Stimulated activated CD4-positive, alpha-beta T cell treated with anti-CD3 and anti-CD28 coated beads, Interleukin-4, amount 100 ng/mL, for 24 hours (primary cell): ENCODE measurements around the gene ZFPL1.

ENCODE experiments used
- DNase-seq: peaks from one replicate; pipeline ENCODE4 v3.0.0-alpha.2; 2020

Gene ZFPL1

DNA sequence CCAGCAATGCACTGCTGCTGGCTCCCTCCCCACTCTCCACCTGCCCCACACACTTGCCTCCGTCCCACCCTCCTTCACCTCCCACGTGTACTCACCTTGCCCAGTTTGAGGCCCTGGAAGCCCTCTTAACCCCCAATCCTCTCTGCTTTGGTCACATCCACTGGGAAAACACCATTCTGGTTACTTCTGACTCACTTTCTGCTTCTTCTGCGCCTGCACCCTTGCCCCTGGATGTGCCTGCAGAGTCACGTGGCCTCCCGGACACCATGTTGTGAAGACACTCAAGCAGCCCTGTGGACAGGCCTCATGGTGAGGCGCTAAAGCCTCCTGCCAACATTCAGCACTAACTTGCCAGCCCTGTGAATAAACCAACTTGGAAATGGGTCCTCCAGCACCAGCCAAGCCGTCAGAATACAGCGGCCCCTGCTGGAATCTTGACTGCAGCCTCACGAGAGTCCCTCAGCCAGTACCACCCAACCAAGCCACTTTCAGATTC is 23.1 kb upstream of the ZFPL1 start:
- DNase-seq, result no peak

DNA sequence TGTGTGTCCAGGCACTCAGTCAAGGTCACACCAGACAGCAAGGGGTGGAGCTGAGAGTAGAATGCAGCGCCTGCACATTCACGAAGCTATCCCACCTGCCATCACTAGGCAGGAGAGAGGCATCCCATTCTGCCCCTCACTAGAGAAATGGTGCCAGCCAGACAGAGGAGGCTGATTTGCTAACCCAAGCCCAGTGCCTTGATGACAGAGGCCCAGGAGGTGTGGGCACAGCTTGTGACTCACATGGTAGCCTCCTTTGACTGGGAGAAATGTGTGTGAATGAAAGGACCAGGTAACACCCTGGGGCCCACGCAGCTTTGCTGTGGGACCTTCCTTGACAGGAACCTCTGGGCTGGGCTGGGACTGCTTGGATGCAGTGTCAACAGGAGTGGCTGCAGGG is 20.5 kb upstream of the ZFPL1 start:
- no peak for DNase-seq

DNA sequence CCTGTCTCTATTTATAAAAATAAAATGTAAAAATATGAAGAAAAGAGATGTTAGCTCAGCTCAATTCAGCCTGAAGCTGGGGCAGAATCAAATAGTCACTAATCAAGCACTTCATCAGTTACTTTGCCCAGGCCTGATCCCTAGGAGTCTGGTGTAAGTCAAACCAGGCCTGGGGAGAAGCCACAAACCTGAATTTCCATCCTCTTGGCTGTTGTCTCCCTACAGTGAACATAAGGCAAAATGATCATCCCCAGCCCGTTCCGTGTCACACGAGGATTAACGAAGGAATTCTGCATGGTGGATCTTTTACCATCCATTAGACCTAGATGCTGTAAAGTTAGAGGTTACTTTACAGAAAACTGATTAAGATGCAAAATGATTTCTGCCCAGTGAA is 19.2 kb upstream of the ZFPL1 start:
- DNase-seq, result no peak

DNA sequence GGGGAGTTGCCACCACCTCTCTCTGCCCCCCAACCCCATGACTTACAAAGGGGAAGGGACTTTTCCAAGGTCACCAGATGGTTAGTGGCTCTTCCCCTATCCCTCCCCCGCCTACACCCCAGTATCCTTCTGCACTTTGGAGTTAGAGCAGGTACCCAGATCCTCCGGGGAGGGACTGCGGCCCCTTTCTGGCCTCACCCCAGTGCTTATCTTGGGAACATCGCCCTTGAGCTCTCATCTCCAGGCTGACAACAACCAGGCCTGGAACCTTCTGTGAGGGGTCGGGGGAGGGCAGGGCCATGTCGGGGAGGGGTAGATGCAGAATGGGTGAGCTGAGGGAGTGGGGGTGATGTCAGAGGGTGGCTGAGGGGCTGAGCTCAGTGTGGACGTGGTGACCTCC is 18.2 kb upstream of the ZFPL1 start:
- DNase-seq, result no peak

DNA sequence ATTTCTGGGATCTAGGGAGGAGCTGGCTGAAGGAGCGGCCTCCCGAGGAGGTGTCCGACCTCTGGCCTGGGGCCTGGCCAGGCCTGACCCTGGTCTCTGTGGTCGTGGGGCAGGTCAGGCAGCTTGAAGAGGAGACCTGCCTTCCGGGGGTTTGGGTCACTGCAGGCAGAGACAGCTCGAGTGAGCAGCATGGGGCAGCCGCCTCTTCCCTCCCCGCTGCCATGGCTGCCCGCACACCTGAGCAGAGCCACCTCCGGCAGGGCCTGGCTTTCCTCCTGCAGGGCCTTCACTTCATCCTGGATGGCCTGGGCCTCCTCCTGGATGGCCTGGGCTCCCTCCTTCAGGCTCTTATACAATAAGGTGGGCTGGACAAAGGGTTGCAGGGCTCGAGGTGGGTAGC is 17.7 kb upstream of the ZFPL1 start:
- DNase-seq, result no peak

DNA sequence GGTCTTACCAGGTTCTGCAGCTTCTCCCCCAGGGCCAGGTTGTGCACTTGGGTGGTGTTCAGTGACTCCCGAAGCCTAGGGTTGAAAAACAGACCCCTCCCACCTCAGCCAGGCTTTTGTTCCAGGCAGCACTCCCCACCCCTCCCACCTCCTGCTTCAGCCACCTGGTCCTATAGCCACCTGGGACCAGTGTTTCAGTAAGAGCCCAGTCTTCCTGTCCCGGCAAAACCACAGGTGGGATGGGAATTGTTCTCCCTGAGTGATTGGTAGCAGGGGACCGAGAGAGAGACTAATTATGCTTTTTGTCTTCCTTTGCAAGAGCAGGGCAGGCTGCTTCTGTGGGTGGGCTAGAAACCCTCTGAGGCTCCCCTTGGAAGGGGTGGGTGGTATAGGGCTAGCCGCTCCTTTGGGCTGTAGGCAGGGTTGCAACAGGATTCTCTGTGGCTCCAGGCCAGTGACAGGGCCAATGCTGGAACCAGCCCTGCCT is 17.2 kb upstream of the ZFPL1 start:
- DNase-seq, result no peak

DNA sequence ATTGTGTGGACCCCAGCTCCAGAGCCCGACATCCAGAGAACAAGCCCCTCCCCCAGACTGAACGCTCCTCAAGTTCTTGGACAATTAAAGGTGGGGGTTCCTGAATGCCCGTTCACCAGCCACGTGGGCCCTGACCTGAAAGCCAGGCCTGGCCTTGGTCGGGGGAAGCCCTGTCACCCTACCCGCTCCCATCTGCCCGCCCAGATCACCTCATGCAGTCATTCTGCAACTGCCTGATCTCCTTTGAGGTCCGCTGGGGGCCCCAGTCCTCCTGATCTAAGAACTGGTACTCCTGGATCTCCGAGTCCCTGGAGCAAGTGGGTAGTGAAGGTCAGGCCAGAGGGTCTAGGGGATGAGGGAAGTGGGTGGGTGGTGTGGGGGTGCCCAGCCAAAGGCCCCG is 16.6 kb upstream of the ZFPL1 start:
- DNase-seq, result no peak

DNA sequence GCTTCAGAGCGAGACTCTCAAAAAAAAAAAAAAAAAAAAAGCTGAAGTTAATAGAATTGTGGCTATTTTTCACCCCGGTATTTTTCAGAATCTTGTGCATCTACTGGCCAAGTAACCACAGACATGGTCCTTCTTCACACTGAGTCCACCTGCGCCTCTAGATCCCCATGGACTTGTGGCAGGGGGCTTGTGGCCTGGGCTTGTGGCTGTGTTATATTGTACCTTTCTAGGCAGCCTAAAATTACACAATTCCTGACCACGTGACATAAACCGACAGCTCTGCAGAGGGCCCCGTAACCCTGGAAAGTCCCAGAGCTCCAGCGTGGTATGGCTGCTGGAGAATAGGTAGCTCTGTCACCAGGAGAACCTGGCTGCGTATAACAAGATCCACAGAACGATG is 14.8 kb upstream of the ZFPL1 start:
- no peak for DNase-seq

DNA sequence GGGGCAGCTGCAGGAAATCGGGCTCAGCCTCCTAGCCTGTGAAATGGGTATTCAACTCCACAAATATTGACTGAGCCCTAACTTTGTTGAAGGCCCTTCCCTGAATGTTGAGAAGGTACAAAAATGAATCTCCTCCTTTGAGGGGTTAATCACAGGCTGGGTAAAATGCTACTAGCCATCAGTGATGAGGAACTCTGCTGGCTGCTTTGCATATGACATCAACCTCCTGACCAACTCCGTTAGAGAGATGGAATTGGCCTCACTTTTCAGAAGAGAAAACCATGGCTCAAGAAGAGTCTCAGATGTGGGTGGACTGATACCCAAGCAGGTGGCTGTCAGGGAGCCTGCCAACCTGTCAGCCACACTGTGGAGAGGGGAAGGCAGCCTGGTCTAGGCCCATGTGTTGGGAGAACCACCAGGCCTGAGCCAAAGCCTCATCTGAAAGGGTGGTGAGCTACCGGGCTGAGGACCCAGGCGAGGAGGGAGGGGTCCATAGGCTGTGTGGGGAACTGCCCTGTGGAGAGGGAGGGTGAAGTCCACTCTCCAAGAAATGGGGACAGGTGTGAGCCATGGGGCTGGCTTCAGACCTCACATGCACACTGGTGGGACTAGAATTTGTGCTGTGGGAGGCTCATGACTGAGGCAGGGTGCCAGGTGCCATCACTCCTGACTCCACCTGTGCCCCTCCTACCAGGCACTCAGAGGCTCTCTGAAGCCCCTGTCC is 12.0 kb upstream of the ZFPL1 start:
- DNase-seq, result no peak

DNA sequence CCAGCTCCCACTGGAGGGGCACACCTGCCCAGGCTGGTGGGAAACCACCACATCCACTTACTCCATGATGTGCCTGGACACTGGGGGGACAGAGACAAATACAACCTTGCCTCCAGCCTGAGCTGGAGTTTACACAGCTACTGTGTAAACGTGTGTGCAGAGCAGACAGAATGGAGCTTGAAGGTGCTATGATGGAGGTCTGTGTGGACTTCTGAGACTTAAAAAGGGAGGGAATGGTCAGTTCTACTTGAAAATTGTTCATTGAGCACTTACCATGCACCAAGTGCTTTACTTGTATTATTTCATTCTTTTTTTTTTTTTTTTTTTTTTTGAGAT is 11.4 kb upstream of the ZFPL1 start:
- no peak for DNase-seq

DNA sequence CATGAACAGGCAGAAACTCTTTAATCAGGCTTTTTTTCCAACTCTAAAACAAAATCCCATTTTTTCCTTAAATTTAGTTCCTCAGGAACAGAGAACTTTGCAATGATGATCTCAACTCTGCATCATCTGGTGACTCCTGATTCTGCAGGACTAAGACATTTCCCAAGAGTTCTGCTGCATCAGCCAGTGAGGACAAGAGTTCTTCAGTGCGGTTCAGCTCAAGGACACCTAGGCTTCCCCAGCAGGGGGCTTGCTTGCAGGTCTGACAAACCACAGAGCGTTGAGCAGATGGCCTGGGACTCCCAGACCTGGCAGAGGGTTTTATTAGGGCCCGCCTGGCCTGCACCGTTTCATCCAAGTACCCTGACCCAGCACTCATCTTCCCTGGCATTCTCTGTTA is 6.6 kb upstream of the ZFPL1 start:
- no peak for DNase-seq

DNA sequence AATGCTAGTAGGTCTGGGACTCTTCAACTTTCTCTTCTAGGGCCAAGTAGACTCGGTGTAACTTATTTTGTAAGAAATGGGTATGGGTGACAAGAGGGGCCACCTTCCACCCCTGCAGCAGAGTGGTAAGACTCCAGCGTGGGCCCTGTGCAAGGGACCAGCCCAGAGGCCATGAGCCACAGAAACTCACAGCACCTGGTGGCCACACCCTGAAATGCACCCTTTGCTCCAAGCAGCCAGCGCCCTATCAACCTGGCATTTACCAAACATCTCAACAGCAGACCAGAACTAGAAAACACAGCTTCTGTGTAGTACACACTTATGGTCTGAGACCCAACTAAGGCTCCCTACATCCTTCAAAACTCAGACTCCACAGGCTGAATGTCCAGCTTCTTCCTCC is 5.9 kb upstream of the ZFPL1 start:
- DNase-seq, result peak; percentile 72

DNA sequence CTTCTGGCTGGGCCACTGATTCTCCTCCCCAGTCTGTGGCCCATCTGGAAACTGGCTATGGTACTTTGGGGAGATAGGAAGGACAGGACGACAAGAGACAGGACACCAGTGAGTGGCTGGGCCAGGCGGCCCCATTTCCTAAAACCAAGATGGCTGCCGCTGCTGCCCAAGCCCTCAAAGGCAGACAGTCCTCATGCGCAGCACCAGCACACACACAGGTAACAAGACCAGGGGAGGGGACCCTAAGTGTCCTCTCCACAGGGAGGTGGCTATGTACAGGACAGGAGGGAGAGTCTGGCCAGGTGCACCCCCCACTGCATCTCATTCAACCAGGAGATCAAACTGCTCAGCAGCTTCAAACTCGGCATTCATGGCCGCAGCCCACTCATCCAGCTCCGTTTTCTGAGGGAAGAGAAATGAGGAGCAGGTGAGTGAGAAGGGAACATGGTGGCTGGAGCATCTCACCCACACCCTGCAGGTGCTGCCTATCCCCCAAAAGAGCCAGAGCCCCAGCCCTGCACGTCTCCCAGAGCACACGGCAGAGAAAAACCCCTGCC is 5.2 kb upstream of the ZFPL1 start:
- DNase-seq, result no peak

DNA sequence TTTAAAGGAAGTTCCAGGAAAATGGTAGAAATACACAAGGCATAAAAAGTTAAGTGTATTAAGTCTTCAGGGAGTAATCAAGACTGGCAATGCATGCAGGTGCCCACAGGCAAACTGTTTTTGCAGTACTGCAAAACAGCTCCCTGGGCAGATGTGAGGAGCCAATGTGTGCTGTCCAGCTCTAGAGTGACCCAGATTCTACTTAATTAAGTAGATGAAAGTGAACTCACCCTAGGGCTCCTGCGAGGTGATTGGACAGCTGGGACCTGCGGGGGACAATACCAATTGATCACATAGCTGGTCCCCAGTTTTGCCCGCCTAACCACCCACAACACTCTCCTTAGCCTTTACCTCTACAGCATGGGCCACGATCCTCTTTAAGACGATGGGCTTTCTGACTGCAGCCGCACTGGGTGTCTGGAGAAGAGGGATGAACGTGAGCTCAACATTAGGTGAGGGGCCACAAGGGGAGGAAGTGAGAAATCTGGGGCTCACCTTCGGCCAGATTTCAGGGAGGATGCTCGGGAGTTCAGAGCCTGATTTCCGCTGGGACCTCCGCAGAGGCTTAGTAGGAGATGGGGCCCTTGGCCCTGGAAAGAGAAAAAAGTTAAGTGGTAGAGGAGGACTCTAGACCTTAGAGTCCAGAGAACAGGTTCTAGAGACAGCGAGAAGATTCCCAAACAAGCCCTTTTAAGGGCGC is 738 bp upstream of the ZFPL1 start:
- no peak for DNase-seq

DNA sequence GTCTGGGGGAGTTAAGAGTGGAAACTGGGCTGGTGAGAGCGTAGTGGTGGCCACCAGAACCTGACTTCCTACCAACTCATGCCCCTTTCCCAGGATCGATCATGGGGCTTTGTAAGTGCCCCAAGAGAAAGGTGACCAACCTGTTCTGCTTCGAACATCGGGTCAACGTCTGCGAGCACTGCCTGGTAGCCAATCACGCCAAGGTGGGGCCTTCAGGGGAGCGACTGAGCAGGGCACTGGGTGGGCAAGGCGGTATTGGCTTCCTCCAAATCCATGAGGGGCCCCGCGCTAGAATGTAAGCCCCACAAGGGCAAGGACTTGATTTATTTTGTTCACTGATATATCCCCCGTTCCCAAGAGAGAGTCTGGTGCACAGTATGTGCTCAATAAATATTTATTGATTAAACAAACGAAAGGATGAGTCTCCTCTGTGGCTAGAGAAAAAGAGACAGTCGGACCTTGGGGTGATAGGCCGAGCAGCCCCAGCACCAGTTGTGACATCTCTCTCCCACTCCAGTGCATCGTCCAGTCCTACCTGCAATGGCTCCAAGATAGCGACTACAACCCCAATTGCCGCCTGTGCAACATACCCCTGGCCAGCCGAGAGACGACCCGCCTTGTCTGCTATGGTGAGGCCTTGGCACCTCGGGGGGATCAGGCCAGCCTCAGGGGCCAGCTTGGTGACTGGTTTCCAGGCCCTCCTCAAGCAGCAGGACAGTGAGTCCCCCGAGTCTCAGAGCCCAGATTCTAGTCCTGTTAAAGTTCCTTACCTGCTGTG is 765 bp downstream of the ZFPL1 start:
- no peak for DNase-seq

DNA sequence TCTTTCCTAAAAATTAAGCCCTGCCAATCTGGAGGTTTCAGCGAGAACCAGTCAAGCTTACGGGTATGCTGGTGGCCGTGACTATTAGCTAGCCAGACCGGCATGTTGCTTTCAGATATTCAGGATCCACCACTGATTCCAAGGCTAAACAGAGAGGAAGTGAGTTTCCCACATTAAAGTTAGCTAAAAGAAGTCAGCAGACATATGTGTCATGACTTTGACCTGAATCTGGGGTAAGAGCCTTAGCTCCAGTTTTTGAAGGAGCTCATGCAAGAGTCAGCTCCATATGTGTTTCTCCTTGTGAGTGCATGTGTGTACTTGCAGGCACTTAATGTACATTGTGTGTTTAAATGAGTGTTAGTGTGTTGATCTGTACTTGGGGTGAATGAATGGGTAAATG is 1.4 kb downstream of the ZFPL1 start:
- no peak for DNase-seq

DNA sequence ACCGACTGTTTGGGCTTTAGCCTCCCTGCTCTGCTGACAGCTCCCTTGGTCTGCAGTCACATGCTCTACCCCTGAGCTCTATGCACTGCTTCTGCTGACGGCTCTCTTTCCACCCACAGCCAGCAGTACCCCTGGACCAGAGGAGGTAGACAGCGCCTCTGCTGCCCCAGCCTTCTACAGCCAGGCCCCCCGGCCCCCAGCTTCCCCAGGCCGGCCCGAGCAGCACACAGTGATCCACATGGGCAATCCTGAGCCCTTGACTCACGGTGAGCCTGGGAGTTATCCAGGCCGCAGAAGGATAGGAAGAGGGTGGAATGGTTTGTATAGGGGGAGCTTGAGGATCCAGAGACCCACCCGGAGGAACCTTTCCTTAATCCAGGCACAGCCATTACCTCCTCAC is 2.8 kb downstream of the ZFPL1 start:
- no peak for DNase-seq

DNA sequence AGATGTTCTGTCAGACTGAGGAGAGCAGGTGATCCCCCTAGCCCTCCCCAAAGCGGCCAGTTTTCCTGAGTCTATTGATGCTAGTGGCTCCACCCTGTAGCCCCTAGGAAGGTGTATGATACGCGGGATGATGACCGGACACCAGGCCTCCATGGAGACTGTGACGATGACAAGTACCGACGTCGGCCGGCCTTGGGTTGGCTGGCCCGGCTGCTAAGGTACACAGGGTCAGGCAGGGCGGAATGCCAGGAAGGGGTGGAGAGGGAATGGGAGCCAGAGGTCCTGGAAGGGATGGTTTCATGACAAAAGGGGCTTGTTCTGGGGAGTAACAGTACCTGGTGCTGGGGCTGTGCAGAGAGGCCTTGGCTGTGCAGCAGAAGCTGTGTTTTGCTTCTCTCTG is 3.2 kb downstream of the ZFPL1 start:
- DNase-seq, result no peak

DNA sequence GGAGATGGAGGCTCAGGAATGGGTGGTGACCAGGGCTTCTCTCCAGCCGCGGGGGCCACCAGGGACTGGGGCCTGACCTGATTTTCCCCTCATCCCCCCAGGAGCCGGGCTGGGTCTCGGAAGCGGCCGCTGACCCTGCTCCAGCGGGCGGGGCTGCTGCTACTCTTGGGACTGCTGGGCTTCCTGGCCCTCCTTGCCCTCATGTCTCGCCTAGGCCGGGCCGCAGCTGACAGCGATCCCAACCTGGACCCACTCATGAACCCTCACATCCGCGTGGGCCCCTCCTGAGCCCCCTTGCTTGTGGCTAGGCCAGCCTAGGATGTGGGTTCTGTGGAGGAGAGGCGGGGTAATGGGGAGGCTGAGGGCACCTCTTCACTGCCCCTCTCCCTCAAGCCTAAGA is 3.8 kb downstream of the ZFPL1 start:
- no peak for DNase-seq

DNA sequence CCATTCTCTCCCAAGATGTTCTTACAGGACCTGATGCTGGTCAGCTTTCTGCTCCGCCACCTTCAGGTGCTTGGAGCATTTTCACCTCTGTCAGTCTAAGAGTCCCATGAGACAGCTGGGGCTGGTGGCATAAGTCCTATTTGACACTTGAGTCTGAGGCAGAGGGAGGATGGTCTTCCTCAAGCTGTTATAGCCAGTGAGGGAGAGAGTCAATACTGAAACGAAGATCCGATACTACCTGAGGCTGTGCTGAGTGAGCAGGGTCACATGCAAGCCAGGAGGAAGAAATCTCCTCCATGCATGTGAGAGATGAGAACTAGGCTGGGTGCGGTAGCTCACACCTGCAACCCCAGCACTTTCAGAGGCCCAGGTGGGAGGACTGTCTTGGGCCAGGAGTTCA is 5.6 kb downstream of the ZFPL1 start:
- no peak for DNase-seq

DNA sequence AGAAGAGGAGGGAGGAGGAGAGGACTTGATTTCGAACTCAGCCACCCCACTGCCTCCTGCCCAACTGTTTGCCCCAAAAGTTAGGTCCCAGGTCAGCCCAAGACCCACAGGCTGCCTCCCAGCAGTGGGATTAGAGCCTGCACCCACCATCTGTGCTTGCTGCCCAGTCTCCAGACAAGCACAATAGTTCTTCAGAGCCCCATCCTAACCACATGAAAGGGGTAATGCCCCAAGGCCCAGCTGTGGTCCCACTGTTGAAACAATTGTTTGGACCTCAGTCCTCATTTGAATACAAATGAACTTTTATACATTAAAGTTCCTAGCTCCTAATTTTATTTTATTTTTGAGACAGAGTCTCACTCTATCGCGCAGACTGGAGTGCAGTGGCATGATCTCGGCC is 6.6 kb downstream of the ZFPL1 start:
- DNase-seq, result no peak

DNA sequence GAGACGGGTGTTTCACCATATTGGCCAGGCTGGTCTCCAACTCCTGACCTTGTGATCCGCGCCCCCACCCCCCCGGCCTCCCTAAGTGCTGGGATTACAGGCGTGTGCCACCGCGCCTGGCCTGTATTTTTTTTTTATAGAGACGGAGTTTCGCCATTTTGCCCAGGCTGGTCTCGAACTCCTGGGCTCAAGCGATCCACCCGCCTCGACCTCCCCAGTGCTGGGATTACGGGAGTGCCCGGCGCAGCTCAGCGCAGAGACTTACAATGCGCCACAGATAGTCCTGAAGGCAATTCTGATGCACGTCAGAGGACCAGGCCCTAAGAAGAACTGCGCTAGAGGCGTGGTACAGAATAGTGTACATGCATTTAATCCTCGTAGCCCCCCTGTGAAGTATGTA is 11.4 kb downstream of the ZFPL1 start:
- DNase-seq, result no peak

DNA sequence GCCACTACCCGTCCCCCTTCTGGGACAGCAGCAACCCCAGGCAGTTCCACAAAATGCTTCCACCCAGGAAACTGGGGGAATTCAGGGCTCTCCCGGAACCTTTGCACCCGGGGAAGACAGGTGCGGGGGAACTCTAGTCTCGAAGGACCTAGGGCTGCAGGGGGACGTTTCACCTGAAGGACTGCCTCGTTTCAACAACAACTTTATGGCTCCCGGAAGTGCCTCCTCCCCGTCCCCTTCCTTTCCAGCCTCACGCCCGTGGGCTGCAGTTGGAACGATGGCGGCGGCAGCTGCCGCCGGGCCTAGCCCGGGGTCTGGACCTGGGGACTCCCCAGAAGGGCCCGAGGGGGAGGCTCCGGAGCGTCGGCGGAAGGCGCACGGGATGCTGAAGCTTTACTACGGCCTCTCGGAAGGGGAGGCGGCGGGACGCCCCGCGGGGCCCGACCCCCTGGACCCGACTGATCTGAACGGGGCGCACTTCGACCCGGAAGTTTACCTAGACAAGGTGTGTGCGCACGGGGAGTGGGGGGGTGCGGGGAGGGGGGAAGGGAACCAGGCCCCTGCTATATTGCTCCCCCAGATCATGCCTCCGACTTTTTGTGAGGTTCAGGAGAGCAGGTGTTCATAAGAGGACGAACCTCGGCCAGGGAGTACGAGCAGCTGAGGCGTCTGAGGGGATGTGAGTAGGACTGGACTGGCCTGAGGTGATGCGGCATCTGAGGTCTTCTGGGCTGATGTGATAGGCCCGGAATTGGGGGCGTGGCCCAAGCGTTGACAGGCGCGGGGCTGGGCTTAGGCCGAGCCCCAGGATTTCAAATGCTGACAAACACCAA is 12.2 kb downstream of the ZFPL1 start, which contains the start of gene VPS51:
VPS51 (plus strand) TSS at position 241 of the 833 bp plus-strand sequence; CDS start at position 278, 37 bp downstream.
- peak; percentile 89 for DNase-seq
